Amniotic stem cell (primary cell): Measurements from ENCODE around the gene C16orf46.
"Not testable (repeated sequence)": the region's sequence is repeated elsewhere in the genome, so short reads cannot be mapped to it uniquely, and the experiment has no call there.

ENCODE experiments used
- DNase-seq: peaks from one replicate; lab custom pipeline; 2025; lab: John Stamatoyannopoulos, UW

The C16orf46 gene

GRCh38 chr16:81077076-81077940, at the start of gene C16orf46:
Gene C16orf46, minus strand, starts transcription at chr16:81077238. Its CDS starts 13,283 bp downstream, at chr16:81063955.
- DNase-seq, result peak; percentile 86

GRCh38 chr16:81123092-81123852, 46.2 kb upstream of the C16orf46 start:
- DNase-seq, result no peak

- no peak for DNase-seq
Measured at GRCh38 chr16:81121474-81121990, 44.5 kb upstream of the C16orf46 start.

- no peak for DNase-seq
Measured at GRCh38 chr16:81117436-81117835, 40.4 kb upstream of the C16orf46 start.

- no peak for DNase-seq
Measured at GRCh38 chr16:81116285-81116684, 39.2 kb upstream of the C16orf46 start.

- no peak for DNase-seq
Measured at GRCh38 chr16:81112453-81112852, 35.4 kb upstream of the C16orf46 start.

- DNase-seq, result not testable (repeated sequence)
Measured at GRCh38 chr16:81109274-81109673, 32.2 kb upstream of the C16orf46 start.

- DNase-seq, result no peak
Measured at GRCh38 chr16:81107511-81107910, 30.5 kb upstream of the C16orf46 start.

- DNase-seq, result no peak
Measured at GRCh38 chr16:81106826-81107503, 29.9 kb upstream of the C16orf46 start.

GRCh38 chr16:81105946-81106345, 28.9 kb upstream of the C16orf46 start:
- DNase-seq, result no peak

- no peak for DNase-seq
Measured at GRCh38 chr16:81101702-81102101, 24.7 kb upstream of the C16orf46 start.

GRCh38 chr16:81099958-81100357, 22.9 kb upstream of the C16orf46 start:
- no peak for DNase-seq

- no peak for DNase-seq
Measured at GRCh38 chr16:81097230-81097629, 20.2 kb upstream of the C16orf46 start.

GRCh38 chr16:81096715-81097208, 19.7 kb upstream of the C16orf46 start:
- no peak for DNase-seq

GRCh38 chr16:81095953-81096714, 19.1 kb upstream of the C16orf46 start, which contains the start of gene GCSH:
Gene GCSH, minus strand, starts transcription at chr16:81096395. Its CDS starts 117 bp downstream, at chr16:81096278.
- peak; percentile 97 for DNase-seq

- DNase-seq, result no peak
Measured at GRCh38 chr16:81095653-81095952, 18.6 kb upstream of the C16orf46 start.

- no peak for DNase-seq
Measured at GRCh38 chr16:81094771-81095251, 17.8 kb upstream of the C16orf46 start.

GRCh38 chr16:81088836-81089235, 11.8 kb upstream of the C16orf46 start:
- DNase-seq, result no peak

- no peak for DNase-seq
Measured at GRCh38 chr16:81081014-81081413, 4.0 kb upstream of the C16orf46 start.

- DNase-seq, result no peak
Measured at GRCh38 chr16:81080233-81080632, 3.2 kb upstream of the C16orf46 start.

GRCh38 chr16:81076566-81077075, 417 bp downstream of the C16orf46 start:
- DNase-seq, result peak; percentile 71
